ENCODE results near the gene COL26A1.
A peak's percentile ranks its signal among the peaks of the same experiment; 100 is the strongest.

Gene COL26A1

GRCh38 chr7:101465131-101465530 lies 102.5 kb downstream of the COL26A1 start:
- Histone ChIP-seq H3K36me3 (ENCODE audit: control insufficient read depth in 2 of 2, insufficient read depth in 1 of 2, low read length in 2 of 2) (no peaks in the 10 kb centered on the region), H3K4me1 (ENCODE audit: control insufficient read depth, insufficient read depth, low read length) (no peaks in the 10 kb centered on the region), H3K4me3 (ENCODE audit: low read depth, low read length) (no peak overlapping the region), H3K27ac (ENCODE audit: extremely low read depth, low read depth, low read length) (no peak overlapping the region), H3K9me3 (ENCODE audit: control insufficient read depth, insufficient read depth, low read depth, low read length) (no peaks in the 10 kb centered on the region)
- TF ChIP-seq SCRT2 (tag by site-specific recombination; IDR thresholded peaks at IDR 0.05): peak; percentile 70
- TF ChIP-seq SCRT1 (tag by site-specific recombination; IDR thresholded peaks at IDR 0.05; ENCODE audit: borderline replicate concordance): peak; percentile 64
- no peak for TF ChIP-seq ZBTB1 (tag by site-specific recombination; IDR thresholded peaks at IDR 0.05)
- ChIA-PET CTCF (interaction anchor here (0.6 to 0.7 kb wide), 2 partner anchors 8 to 47 kb away, joined by 3 read pairs; no protein-coding TSS in a partner anchor), POLR2A (interaction anchor here (0.6 kb wide), 1 partner anchor 100 kb away, joined by 3 read pairs; no protein-coding TSS in a partner anchor)

- Histone ChIP-seq H3K9me3 (ENCODE audit: control insufficient read depth, insufficient read depth, low read depth, low read length) (no peaks in the 10 kb centered on the region), H3K27ac (ENCODE audit: extremely low read depth, low read depth, low read length) (no peak overlapping the region), H3K36me3 (ENCODE audit: control insufficient read depth in 2 of 2, insufficient read depth in 1 of 2, low read length in 2 of 2) (no peaks in the 10 kb centered on the region), H3K4me1 (ENCODE audit: control insufficient read depth, insufficient read depth, low read length) (no peaks in the 10 kb centered on the region), H3K4me3 (ENCODE audit: low read depth, low read length) (no peak overlapping the region)
- ChIA-PET POLR2A (interaction anchor here (0.6 to 0.7 kb wide), 2 partner anchors 100 to 292 kb away, joined by 3 to 4 read pairs; no protein-coding TSS in a partner anchor), CTCF (interaction anchor here (0.6 to 0.7 kb wide), 2 partner anchors 8 to 47 kb away, joined by 3 read pairs; no protein-coding TSS in a partner anchor)
- no peak for TF ChIP-seq MYNN (tag by site-specific recombination; IDR thresholded peaks at IDR 0.05; ENCODE audit: borderline replicate concordance)
- TF ChIP-seq ZBTB11 (tag by site-specific recombination; conservative IDR thresholded peaks at IDR 0.05; ENCODE audit: low read depth): no peak
- TF ChIP-seq ZNF174 (tag by site-specific recombination; IDR thresholded peaks at IDR 0.05): no peak
- no peak for TF ChIP-seq ZNF510 (tag by site-specific recombination; IDR thresholded peaks at IDR 0.05; ENCODE audit: insufficient replicate concordance)
- no peak for TF ChIP-seq ZNF280D (tag by site-specific recombination; IDR thresholded peaks at IDR 0.05)
- no peak for TF ChIP-seq ZNF214 (tag by site-specific recombination; IDR thresholded peaks at IDR 0.05; ENCODE audit: borderline replicate concordance)
- TF ChIP-seq ZNF560 (tag by site-specific recombination; IDR thresholded peaks at IDR 0.05; ENCODE audit: borderline replicate concordance): no peak
- TF ChIP-seq ZNF148 (tag by site-specific recombination; IDR thresholded peaks at IDR 0.05; ENCODE audit: borderline replicate concordance): no peak
- no peak for TF ChIP-seq ZNF513 (tag by site-specific recombination; IDR thresholded peaks at IDR 0.05)
- TF ChIP-seq ZNF449 (tag by site-specific recombination; IDR thresholded peaks at IDR 0.05): no peak
- TF ChIP-seq ZNF416 (tag by site-specific recombination; IDR thresholded peaks at IDR 0.05): no peak
- TF ChIP-seq ZNF747 (tag by site-specific recombination; IDR thresholded peaks at IDR 0.05): no peak
- no peak for TF ChIP-seq ZNF704 (tag by site-specific recombination; IDR thresholded peaks at IDR 0.05)
- TF ChIP-seq ZNF785 (tag by site-specific recombination; IDR thresholded peaks at IDR 0.05): no peak
- TF ChIP-seq ZNF488 (tag by site-specific recombination; IDR thresholded peaks at IDR 0.05): no peak
Observed at GRCh38 chr7:101465576-101466196, 103.0 kb downstream of the COL26A1 start.
